ENCODE data around the gene PHKB.
"Not testable (repeated sequence)": the region's sequence is repeated elsewhere in the genome, so short reads cannot be mapped to it uniquely, and the experiment has no call there.

DNA sequence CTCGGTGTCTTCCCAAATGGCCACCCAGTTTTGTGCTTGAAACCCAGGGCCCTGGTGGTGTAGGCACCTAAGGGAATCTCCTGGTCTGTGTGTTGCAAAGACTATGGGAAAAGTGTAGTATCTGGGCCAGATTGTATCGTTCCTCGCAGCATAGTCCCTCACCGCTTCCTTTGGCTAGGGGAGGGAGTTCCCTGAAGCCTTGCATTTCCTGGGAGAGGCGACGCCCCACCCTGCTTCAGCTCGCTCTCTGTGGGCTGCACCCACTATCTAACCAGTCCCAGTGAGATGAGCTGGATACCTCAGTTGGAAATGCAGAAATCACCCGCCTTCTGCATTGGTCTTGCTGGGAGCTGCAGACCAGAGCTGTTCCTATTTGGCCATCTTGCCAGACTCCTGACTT is 93.5 kb downstream of the PHKB start:
- not testable (repeated sequence) for TF ChIP-seq CTCF (optimal IDR thresholded peaks at IDR 0.05 in 1 of 3, IDR thresholded peaks at IDR 0.05 in 1 of 3, conservative IDR thresholded peaks at IDR 0.05 in 1 of 3; ENCODE audit: extremely low read depth in 1 of 3, insufficient read depth in 2 of 3, low read length in 3 of 3); EZH2 (IDR thresholded peaks at IDR 0.05; ENCODE audit: low read length)
